GM18519 (cell line): ENCODE measurements around the gene HIBADH.

Experiments
- ATAC-seq: cut with Tn5 transposase; IDR thresholded peaks from one replicate; pipeline ENCODE4 v1.9.1; 2021; ENCODE audit warnings: mild to moderate bottlenecking, moderate library complexity; ENCODE audit not compliant: unreplicated experiment, low FRiP score

Gene HIBADH

GRCh38 chr7:27555670-27556069 lies 107.0 kb downstream of the HIBADH start:
- ATAC-seq, result no peak

GRCh38 chr7:27554826-27555225 lies 107.9 kb downstream of the HIBADH start:
- no peak for ATAC-seq

GRCh38 chr7:27553273-27553672 lies 109.4 kb downstream of the HIBADH start:
- no peak for ATAC-seq

GRCh38 chr7:27551803-27552400 lies 110.8 kb downstream of the HIBADH start:
- no peak for ATAC-seq

GRCh38 chr7:27549606-27550005 lies 113.1 kb downstream of the HIBADH start:
- ATAC-seq, result no peak

GRCh38 chr7:27548304-27548703 lies 114.4 kb downstream of the HIBADH start:
- no peak for ATAC-seq

GRCh38 chr7:27547401-27547800 lies 115.3 kb downstream of the HIBADH start:
- ATAC-seq, result no peak

GRCh38 chr7:27546610-27547009 lies 116.1 kb downstream of the HIBADH start:
- no peak for ATAC-seq

GRCh38 chr7:27535795-27536194 lies 126.9 kb downstream of the HIBADH start:
- no peak for ATAC-seq

GRCh38 chr7:27533652-27534081 lies 129.0 kb downstream of the HIBADH start:
- ATAC-seq, result no peak

GRCh38 chr7:27532314-27532713 lies 130.4 kb downstream of the HIBADH start:
- ATAC-seq, result no peak

GRCh38 chr7:27527348-27527714 lies 135.4 kb downstream of the HIBADH start:
- ATAC-seq, result no peak

GRCh38 chr7:27526611-27527347 lies 135.9 kb downstream of the HIBADH start:
- ATAC-seq, result no peak

- no peak for ATAC-seq
Observed at GRCh38 chr7:27526131-27526530, 136.6 kb downstream of the HIBADH start.

GRCh38 chr7:27523321-27523720 lies 139.4 kb downstream of the HIBADH start:
- no peak for ATAC-seq

- ATAC-seq, result no peak
Observed at GRCh38 chr7:27522566-27522965, 140.1 kb downstream of the HIBADH start.

- no peak for ATAC-seq
Observed at GRCh38 chr7:27520815-27521790, 141.6 kb downstream of the HIBADH start.

- ATAC-seq, result no peak
Observed at GRCh38 chr7:27519793-27520469, 142.8 kb downstream of the HIBADH start.

- ATAC-seq, result no peak
Observed at GRCh38 chr7:27518561-27519350, 143.9 kb downstream of the HIBADH start.

- ATAC-seq, result no peak
Observed at GRCh38 chr7:27516421-27516820, 146.3 kb downstream of the HIBADH start.
